ENCODE measurements around the gene GREM2. TPM values are rescaled to one million over a fixed set of nuclear protein-coding genes. Genes with fewer than 3 reads are reported as not detected.

GREM2 gene
- total and polyA plus RNA-seq, 2 experiments from 2014 or later = 0.18 to 0.21 TPM

DNA sequence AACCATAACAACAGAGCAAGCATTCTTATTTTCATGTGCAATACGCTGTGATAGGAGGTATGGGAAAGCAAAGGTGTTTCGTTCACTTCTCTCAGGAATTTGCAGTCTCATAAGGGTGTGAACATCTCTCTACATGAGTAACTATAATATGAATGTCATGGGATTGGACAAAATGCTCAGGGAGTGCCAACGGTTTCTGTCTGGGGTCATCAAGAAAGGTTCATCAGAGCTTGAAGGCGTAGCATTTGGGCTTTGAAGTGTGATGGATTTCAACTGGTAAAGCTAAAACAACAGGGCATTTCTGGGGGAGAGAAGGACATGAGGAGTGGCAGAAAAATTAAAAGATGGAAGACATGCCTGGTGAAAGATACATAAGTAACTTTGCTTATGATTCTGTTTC lies 32.4 kb downstream of the GREM2 start:
- no peak overlapping the region for H3K27ac Mint-ChIP-seq
- no peaks in the 10 kb centered on the region for H3K36me3 ChIP-seq (ENCODE audit: insufficient read depth)
- no peak overlapping the region for H3K27ac ChIP-seq (ENCODE audit: low read depth)
- H3K79me2 ChIP-seq (replicated peaks; ENCODE audit: insufficient read depth) = no peaks in the 10 kb centered on the region
- no peak for ATAC-seq
- no peaks in the 10 kb centered on the region for H4K20me1 ChIP-seq (replicated peaks; ENCODE audit: insufficient read depth)
- H3K9me3 Mint-ChIP-seq = no peaks in the 10 kb centered on the region
- no peaks in the 10 kb centered on the region for H3K36me3 Mint-ChIP-seq (ENCODE audit: low read depth)
- H3K9me2 ChIP-seq (ENCODE audit: insufficient read depth) = no peaks in the 10 kb centered on the region
- no peak overlapping the region for H2AFZ ChIP-seq
- no peak for DNase-seq (ENCODE audit: low spot score)
- no peak for TF ChIP-seq POLR2AphosphoS5 (IDR thresholded peaks at IDR 0.05; ENCODE audit: low read depth)
- TF ChIP-seq JUNB (IDR thresholded peaks at IDR 0.05; ENCODE audit: unreplicated experiment) = no peak
- no peak for TF ChIP-seq EZH2 (IDR thresholded peaks at IDR 0.05; ENCODE audit: low read depth, unreplicated experiment)
- TF ChIP-seq REST (IDR thresholded peaks at IDR 0.05; ENCODE audit: unreplicated experiment) = no peak
- TF ChIP-seq STAT1 (IDR thresholded peaks at IDR 0.05; ENCODE audit: unreplicated experiment) = no peak
- no peak for TF ChIP-seq ZNF462 (CRISPR knock-in tag; IDR thresholded peaks at IDR 0.05)
- no peak for TF ChIP-seq ZNF331 (CRISPR knock-in tag; IDR thresholded peaks at IDR 0.05; ENCODE audit: low read depth)
- TF ChIP-seq CTCF (conservative IDR thresholded peaks at IDR 0.05; ENCODE audit: low read depth in 2 of 2) = no peak
- TF ChIP-seq CREB1 (CRISPR knock-in tag; IDR thresholded peaks at IDR 0.05; ENCODE audit: low read depth) = no peak
- no peak for TF ChIP-seq NANOG (IDR thresholded peaks at IDR 0.05; ENCODE audit: borderline replicate concordance)
- no peak for TF ChIP-seq EZH2phosphoT487 (IDR thresholded peaks at IDR 0.05; ENCODE audit: unreplicated experiment)
- no peak for TF ChIP-seq ZNF114 (CRISPR knock-in tag; IDR thresholded peaks at IDR 0.05)
- TF ChIP-seq ETS1 (IDR thresholded peaks at IDR 0.05) = no peak
- peaks cover 12% of the 10 kb centered on the region for H3K4me1 Mint-ChIP-seq
- H3K4me2 ChIP-seq = no peak overlapping the region
- no peak overlapping the region for H3K4me3 Mint-ChIP-seq
- no peaks in the 10 kb centered on the region for H3K4me1 ChIP-seq (ENCODE audit: insufficient read depth)
- no peak overlapping the region for H3K4me3 ChIP-seq
- H3F3A ChIP-seq (replicated peaks; ENCODE audit: low read depth) = no peaks in the 10 kb centered on the region
- no peaks in the 10 kb centered on the region for H3K27me3 ChIP-seq (ENCODE audit: insufficient read depth)
- H3K27me3 Mint-ChIP-seq (ENCODE audit: insufficient read depth, low read depth, poor library complexity) = no peaks in the 10 kb centered on the region
